Measurements from ENCODE around the gene NPC2. TPM values are rescaled to one million over a fixed set of nuclear protein-coding genes. Genes with fewer than 3 reads are reported as not detected.

NPC2 gene
- total and polyA plus RNA-seq, 2 donors (not counting 3 experiments of a cell fraction or from before 2014, with no cell fraction given), result 203 to 406 TPM

DNA sequence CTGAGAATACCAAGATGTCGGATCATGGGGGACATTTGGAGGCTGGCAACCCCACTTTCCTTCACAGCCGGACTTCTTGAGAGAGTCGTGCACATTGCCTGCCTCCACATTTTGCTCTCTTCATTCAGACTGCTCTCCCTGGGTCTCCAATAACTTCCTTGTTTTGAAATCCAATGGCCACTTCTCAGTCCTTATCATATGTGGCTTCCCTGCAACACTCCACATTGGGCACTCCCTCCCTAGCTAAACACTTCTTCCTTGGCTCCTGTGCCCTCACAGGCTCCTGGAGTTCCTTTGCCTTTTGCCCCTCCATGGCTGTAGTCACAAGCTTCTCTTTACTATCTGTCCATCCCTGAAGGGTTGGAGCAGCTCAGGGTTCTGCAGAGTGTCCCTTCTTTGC is 30.1 kb downstream of the NPC2 start:
- H4K20me1 ChIP-seq (replicated peaks; ENCODE audit: control insufficient read depth, extremely low read depth, insufficient read depth, low read length), result no peaks in the 10 kb centered on the region
- intact Hi-C loops (cut with micrococcal nuclease), result loop anchor here (5.0 kb wide), 1 partner anchor 279 kb away; no protein-coding TSS in a partner anchor
- POLR2A ChIA-PET, result no interaction called here
- DNase-seq (ENCODE audit: low read depth, low spot score) (no peak), FAIRE-seq (no peak)
- H3K4me3 ChIP-seq (replicated peaks in 1 of 3; ENCODE audit: insufficient read depth in 1 of 3, low read depth in 1 of 3, low read length in 3 of 3), result no peak overlapping the region
- no peaks in the 10 kb centered on the region for H3K79me2 ChIP-seq (ENCODE audit: control insufficient read depth, insufficient read depth, low read length)
- peaks cover 0 to 3% of the 10 kb centered on the region in 2 experiments for H3K27me3 ChIP-seq (ENCODE audit: control insufficient read depth in 2 of 2, insufficient read depth in 2 of 2, low read length in 2 of 2)
- H3K9me1 ChIP-seq (replicated peaks; ENCODE audit: control insufficient read depth, extremely low read depth, insufficient read depth, low read length), result no peaks in the 10 kb centered on the region
- no peak overlapping the region for H3K27ac ChIP-seq (ENCODE audit: insufficient read depth, low read depth, low read length)
- BruUV-seq (replicated peaks), result no TSS peak
- H2AFZ ChIP-seq (ENCODE audit: low read depth, low read length), result no peak overlapping the region
- H3K4me2 ChIP-seq (ENCODE audit: insufficient read depth, low read length), result no peak overlapping the region
- CTCF ChIA-PET, result no interaction called here
- H3K9ac ChIP-seq (replicated peaks; ENCODE audit: extremely low read depth, insufficient read depth, low read length), result no peak overlapping the region
- dilution Hi-C loops (cut with MboI; ENCODE audit: extremely low pct_ligation_motif_present, low sequenced_read_pairs), result no loop called here
- H3K9me3 ChIP-seq (replicated peaks; ENCODE audit: control insufficient read depth, insufficient read depth, low read length), result no peaks in the 10 kb centered on the region
- peaks cover 8% of the 10 kb centered on the region for H3K4me1 ChIP-seq (ENCODE audit: control insufficient read depth, extremely low read depth, insufficient read depth, low read length)
- H3K36me3 ChIP-seq (ENCODE audit: control insufficient read depth in 2 of 2, extremely low read depth in 1 of 2, insufficient read depth in 2 of 2, low read length in 2 of 2), result no peaks in the 10 kb centered on the region
- TF ChIP-seq FOS (IDR thresholded peaks at IDR 0.05; ENCODE audit: borderline replicate concordance, insufficient read depth, low read length) (no peak), GATA2 (IDR thresholded peaks at IDR 0.05; ENCODE audit: insufficient read depth, insufficient read length, low read depth, low read length) (no peak)
- TF ChIP-seq, protein P1, sequence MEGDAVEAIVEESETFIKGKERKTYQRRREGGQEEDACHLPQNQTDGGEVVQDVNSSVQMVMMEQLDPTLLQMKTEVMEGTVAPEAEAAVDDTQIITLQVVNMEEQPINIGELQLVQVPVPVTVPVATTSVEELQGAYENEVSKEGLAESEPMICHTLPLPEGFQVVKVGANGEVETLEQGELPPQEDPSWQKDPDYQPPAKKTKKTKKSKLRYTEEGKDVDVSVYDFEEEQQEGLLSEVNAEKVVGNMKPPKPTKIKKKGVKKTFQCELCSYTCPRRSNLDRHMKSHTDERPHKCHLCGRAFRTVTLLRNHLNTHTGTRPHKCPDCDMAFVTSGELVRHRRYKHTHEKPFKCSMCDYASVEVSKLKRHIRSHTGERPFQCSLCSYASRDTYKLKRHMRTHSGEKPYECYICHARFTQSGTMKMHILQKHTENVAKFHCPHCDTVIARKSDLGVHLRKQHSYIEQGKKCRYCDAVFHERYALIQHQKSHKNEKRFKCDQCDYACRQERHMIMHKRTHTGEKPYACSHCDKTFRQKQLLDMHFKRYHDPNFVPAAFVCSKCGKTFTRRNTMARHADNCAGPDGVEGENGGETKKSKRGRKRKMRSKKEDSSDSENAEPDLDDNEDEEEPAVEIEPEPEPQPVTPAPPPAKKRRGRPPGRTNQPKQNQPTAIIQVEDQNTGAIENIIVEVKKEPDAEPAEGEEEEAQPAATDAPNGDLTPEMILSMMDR (IDR thresholded peaks at IDR 0.05; ENCODE audit: extremely low read depth in 1 of 2, insufficient read depth in 1 of 2, low read depth in 1 of 2, low read length in 2 of 2), result no peak

DNA sequence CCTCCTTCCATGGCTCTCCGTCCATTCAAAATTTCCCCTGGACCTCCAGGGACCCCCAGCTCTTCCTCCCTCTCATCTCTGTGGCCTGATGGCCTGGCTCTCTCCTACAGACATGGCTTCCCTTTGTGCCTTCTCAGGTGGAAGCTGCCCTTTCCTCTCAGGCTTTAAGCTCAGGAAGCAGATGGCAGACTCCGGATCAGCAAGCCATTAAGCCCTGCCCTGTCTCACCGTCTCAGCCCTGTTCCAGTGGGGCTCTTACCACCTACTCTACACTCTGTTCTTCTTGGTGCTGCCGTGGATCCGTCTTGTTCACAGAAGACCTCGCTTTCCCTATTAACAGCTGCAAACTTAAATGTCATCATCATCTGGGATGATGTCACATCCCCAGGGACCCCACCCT is 33.1 kb downstream of the NPC2 start:
- Histone ChIP-seq H3K4me1 (ENCODE audit: control insufficient read depth, extremely low read depth, insufficient read depth, low read length) (peaks cover 8% of the 10 kb centered on the region), H3K4me3 (replicated peaks in 1 of 3; ENCODE audit: insufficient read depth in 1 of 3, low read depth in 1 of 3, low read length in 3 of 3) (no peak overlapping the region), H2AFZ (ENCODE audit: low read depth, low read length) (no peak overlapping the region), H3K79me2 (ENCODE audit: control insufficient read depth, insufficient read depth, low read length) (no peaks in the 10 kb centered on the region), H4K20me1 (replicated peaks; ENCODE audit: control insufficient read depth, extremely low read depth, insufficient read depth, low read length) (no peaks in the 10 kb centered on the region), H3K27ac (ENCODE audit: insufficient read depth, low read depth, low read length) (no peak overlapping the region), H3K9ac (replicated peaks; ENCODE audit: extremely low read depth, insufficient read depth, low read length) (no peak overlapping the region), H3K9me3 (replicated peaks; ENCODE audit: control insufficient read depth, insufficient read depth, low read length) (no peaks in the 10 kb centered on the region), H3K27me3 (ENCODE audit: control insufficient read depth in 2 of 2, insufficient read depth in 2 of 2, low read length in 2 of 2) (peaks cover 0 to under 1% of the 10 kb centered on the region in 2 experiments), H3K36me3 (ENCODE audit: control insufficient read depth in 2 of 2, extremely low read depth in 1 of 2, insufficient read depth in 2 of 2, low read length in 2 of 2) (no peaks in the 10 kb centered on the region), H3K9me1 (replicated peaks; ENCODE audit: control insufficient read depth, extremely low read depth, insufficient read depth, low read length) (no peaks in the 10 kb centered on the region), H3K4me2 (ENCODE audit: insufficient read depth, low read length) (no peak overlapping the region)
- no peak for FAIRE-seq
- POLR2A ChIA-PET, result no interaction called here
- no TSS peak for BruUV-seq (replicated peaks)
- TF ChIP-seq EZH2 (IDR thresholded peaks at IDR 0.05; ENCODE audit: borderline replicate concordance, low read depth, low read length, severe bottlenecking), result no peak
- TF ChIP-seq, protein P1 (IDR thresholded peaks at IDR 0.05; ENCODE audit: extremely low read depth in 1 of 2, insufficient read depth in 1 of 2, low read depth in 1 of 2, low read length in 2 of 2), result no peak
- TF ChIP-seq, protein P2, sequence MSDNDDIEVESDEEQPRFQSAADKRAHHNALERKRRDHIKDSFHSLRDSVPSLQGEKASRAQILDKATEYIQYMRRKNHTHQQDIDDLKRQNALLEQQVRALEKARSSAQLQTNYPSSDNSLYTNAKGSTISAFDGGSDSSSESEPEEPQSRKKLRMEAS (IDR thresholded peaks at IDR 0.05; ENCODE audit: insufficient read depth, insufficient read length), result no peak
- TF ChIP-seq MYC (IDR thresholded peaks at IDR 0.05; ENCODE audit: low read depth, low read length), result no peak
- no peak for TF ChIP-seq POLR2A (IDR thresholded peaks at IDR 0.05; ENCODE audit: low read depth, low read length)
- TF ChIP-seq GATA2 (IDR thresholded peaks at IDR 0.05; ENCODE audit: insufficient read depth, insufficient read length, low read depth, low read length), result no peak
- no peak for TF ChIP-seq POLR2AphosphoS5 (IDR thresholded peaks at IDR 0.05; ENCODE audit: insufficient read depth, low read depth, low read length)
- TF ChIP-seq FOS (IDR thresholded peaks at IDR 0.05; ENCODE audit: borderline replicate concordance, insufficient read depth, low read length), result no peak
- no peak for TF ChIP-seq JUN (IDR thresholded peaks at IDR 0.05; ENCODE audit: borderline replicate concordance, insufficient read depth, insufficient read length, low read depth)
- intact Hi-C loops (cut with micrococcal nuclease), result loop anchor here (1.0 to 5.0 kb wide), 2 partner anchors 19 to 282 kb away; no protein-coding TSS in a partner anchor
- no peak for DNase-seq (ENCODE audit: low read depth, low spot score)
- dilution Hi-C loops (cut with MboI; ENCODE audit: extremely low pct_ligation_motif_present, low sequenced_read_pairs), result no loop called here
- CTCF ChIA-PET, result interaction anchor here (1.2 to 5.5 kb wide), 3 partner anchors 18 to 181 kb away, joined by 3 to 43 read pairs (median 3); partner anchors contain the start of gene NPC2
